Measurements from ENCODE around the gene C1orf74. TPM values are rescaled to one million over a fixed set of nuclear protein-coding genes. Genes with fewer than 3 reads are reported as not detected.

The C1orf74 gene
- 1.8 and 2.3 TPM in 2 replicates for total RNA-seq

DNA sequence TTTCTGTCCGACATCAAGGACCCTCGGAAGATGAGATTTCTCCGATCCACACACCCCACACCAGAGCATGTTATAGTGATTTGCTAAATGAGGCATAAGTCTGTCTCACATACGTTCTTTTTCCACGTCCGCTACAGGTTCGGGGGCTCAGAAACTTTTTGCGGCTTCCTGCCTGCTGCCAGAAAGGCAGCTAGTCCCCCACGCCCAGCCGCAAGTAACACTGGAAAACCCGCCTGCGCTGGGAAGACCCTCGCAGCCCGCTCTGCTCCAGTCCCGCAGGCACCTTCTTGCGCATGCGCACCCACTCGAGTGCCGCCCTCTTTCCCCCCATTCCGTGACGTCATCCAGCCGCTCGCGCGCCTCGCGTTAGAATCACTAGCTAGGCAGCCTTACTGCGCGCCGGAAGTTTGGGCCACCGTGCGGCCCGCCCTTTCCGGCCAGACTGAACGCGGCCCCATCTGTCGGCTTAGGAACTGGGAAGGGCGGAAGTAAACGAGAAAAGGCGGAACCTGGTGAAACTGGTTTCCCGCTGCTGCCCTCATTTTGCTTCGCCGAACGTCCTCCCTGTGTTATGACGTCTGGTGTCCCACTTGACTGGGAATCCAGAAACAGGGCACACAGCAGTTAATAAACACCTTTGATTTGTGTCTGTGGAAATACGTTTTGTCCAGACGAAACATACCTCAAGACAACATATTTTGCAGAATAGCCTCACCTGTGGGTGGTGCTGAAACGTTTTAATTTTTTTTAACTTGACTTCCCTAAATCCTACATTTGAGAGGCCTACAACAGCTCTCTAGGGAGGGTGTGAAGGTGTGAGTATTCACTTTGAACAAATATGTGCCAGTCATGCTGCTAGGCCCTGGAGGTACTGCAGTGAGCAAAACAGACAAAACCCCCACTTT is at the start of gene C1orf74:
Gene C1orf74, minus strand, starts transcription at position 295 of the 905 bp plus-strand sequence. CDS start 925 bp downstream, outside the sequence.

DNA sequence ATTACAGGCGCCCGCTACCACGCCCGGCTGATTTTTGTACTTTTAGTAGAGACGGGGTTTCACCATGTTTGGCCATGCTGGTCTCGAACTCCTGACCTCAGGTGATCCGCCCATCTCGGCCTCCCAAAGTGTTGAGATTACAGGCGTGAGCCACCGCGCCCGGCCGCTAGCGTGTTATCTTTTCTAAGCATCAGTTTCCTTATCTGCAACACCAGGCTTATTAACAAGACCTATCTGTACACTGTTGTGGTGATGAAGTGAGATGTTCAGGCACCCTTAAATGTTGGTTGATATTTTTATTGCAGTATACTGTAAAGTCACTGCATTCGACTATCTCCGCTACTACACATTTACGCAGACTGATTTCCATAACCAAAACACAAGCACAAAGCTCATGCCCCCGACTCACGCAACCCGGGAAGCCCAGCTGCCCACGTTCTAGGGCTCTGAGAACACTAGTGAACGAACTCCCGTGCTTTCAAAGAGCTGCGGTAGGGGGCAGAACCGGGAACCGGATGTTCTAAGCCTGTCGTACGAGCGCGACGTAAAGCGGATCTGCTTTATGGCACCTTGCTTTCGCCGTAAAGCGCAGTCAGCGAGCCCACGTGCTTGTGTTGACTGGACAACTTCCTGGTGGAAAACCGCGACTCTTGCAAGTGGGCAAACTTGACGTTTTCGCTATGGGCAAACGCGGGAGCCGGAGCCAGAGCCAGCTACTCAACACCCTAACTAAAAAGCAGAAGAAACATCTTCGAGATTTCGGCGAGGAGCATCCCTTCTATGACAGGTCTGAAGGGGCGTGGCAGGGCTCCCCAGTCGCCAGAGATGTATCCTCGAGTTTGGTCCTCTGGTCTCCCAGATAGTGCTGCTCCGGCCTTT is 43.3 kb upstream of the C1orf74 start, which contains the start of gene UTP25:
Gene UTP25, plus strand, starts transcription at position 589 of the 879 bp plus-strand sequence. Its CDS starts 92 bp downstream, at position 681.

DNA sequence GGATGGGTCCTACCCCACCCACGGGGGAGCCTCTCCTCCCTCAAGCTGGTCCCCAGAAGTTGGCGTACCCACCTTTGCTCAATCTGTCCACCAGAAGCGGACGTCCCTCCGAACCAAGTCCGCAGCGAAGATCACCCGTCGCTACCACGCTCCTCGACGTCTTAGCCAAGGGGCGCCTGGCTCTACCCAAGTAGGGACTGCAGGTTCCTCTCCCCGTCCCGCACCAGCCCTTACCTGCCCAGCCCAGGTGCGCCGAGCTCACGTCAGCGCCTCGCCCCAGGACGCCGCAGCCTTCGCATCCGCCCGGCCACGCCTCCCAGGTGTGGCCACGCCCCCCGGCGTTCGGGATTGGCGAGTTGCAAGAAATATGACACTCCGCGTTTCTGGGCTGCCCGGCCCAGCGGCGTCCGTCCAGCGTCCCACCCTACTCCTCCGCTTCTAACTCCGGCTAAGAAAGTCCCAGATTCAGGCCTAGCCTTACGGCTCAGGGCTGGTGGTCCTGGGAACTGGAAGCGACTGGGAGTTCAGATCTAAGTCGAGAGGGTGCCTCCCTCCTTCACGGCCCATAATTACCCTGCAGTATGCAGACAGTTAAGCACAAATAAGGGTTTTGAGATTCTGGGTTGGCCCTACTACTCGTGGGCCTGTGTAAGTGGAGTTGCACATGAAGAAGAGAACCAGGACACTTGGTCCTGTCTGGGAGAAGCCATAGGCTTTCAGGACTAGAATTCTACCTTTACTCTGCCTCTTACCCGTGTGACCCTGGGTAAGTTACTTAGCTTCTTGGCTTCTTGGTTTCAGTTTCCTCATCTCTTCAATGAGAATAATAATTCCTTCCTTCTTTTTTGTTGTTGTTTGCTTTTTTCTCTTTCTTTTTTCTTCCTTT is 21.8 kb upstream of the C1orf74 start, which contains the start of gene IRF6:
Gene IRF6, minus strand, starts transcription at position 268 of the 886 bp plus-strand sequence. CDS start 4,729 bp downstream, outside the sequence.

DNA sequence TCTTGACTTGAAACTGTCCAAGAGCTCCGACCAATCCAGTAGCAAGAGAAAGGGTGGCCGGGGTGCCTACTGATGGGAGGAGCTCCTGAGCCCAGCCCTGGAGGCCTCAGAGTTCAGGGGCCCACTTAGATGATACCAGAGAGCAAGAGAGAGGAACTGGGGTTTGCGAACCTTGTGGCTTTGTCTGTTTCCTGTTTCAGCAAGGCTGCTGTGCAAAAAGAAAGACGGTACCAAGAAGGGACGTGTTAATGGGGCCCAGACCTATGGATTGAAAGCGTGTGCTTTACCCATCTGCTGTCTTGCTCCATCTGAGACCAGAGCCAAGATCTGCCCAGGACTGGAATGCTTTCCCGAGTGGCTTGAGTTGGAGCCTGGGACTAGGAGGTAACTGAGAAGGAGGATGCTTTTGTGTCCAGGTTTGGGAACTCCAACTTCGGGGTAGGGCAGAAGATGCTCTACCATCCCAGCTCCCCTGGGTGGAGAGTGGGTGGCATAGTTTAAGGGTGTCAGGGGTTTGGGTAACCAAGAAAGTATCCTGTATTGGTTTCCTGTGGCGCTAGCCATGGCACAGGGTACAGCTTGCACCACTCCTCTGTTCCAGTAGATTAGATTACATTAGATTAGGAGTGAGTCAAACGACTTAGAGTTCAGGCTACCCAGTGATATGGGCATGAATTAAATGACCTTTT is 28.3 kb downstream of the C1orf74 start, which contains the start of gene TRAF3IP3:
Gene TRAF3IP3, plus strand, starts transcription at position 128 of the 689 bp plus-strand sequence. CDS start 3,987 bp downstream, outside the sequence.

Other genes with a start within 250 kb of the C1orf74 start
- 0.51 TPM in 1 of 2 replicates, not detected in the other for gene CAMK1G, start 200.8 kb downstream of the C1orf74 start, total RNA-seq
- gene LAMB3, start 132.1 kb downstream of the C1orf74 start, total RNA-seq: 6.2 and 7.2 TPM in 2 replicates
- 1.5 and 5.1 TPM in 2 replicates for gene G0S2, start 109.1 kb downstream of the C1orf74 start, total RNA-seq
- gene HSD11B1, start 79.7 kb downstream of the C1orf74 start, total RNA-seq: not detected in 2 replicates
- gene TRAF3IP3, start 28.5 kb downstream of the C1orf74 start, total RNA-seq: not detected in 2 replicates
- 3.1 and 11.8 TPM in 2 replicates for gene IRF6, start 21.6 kb upstream of the C1orf74 start, total RNA-seq
- gene UTP25, start 43.4 kb upstream of the C1orf74 start, total RNA-seq: 4.9 and 6.6 TPM in 2 replicates
- gene SYT14, start 153.7 kb upstream of the C1orf74 start, total RNA-seq: 2.6 and 8.0 TPM in 2 replicates

Data from mesangial cell (primary cell).